ENCODE results near the gene LYRM4.

- peak; percentile 58 for TF ChIP-seq CTCF (IDR thresholded peaks at IDR 0.05; ENCODE audit: insufficient read depth, low read length, poor library complexity, severe bottlenecking)
- TF ChIP-seq EZH2phosphoT487 (conservative IDR thresholded peaks at IDR 0.05; ENCODE audit: low read length), result no peak
These were observed 42.4 kb upstream of the LYRM4 start for GRCh38 chr6:5302995-5303622.

All from SU-DHL-6 (cell line).